HCT116 (cell line): ENCODE data around the gene MAP2K5.

Source experiments
- CTCF ChIP-seq, 3 experiments: fragments of 200-600 bp in 1 of 3; sonication (generic) in 1 of 3; IDR thresholded peaks in 2 of 3; conservative IDR thresholded peaks in 1 of 3; 2 replicates each; pipeline ENCODE4 v1.5.1; 2012 to 2017; ENCODE audit warnings: low read depth in 2 of 3, low read length in 2 of 3, antibody characterized with exemption in 1 of 3, borderline replicate concordance in 1 of 3, control low read depth in 1 of 3, mild to moderate bottlenecking in 1 of 3, mixed read lengths in 1 of 3, mixed run types in 1 of 3, moderate library complexity in 1 of 3; ENCODE audit not compliant: insufficient read depth in 1 of 3
- FOSL1 ChIP-seq: IDR thresholded peaks from 2 replicates; pipeline ENCODE4 v1.6.1; 2012; ENCODE audit warnings: low read depth
- MAX ChIP-seq: IDR thresholded peaks from 2 replicates; pipeline ENCODE4 v1.6.1; 2012
- POLR2AphosphoS5 ChIP-seq: IDR thresholded peaks from 2 replicates; pipeline ENCODE4 v1.6.1; 2011; ENCODE audit warnings: mild to moderate bottlenecking, low read depth, low read length, moderate library complexity

DNA sequence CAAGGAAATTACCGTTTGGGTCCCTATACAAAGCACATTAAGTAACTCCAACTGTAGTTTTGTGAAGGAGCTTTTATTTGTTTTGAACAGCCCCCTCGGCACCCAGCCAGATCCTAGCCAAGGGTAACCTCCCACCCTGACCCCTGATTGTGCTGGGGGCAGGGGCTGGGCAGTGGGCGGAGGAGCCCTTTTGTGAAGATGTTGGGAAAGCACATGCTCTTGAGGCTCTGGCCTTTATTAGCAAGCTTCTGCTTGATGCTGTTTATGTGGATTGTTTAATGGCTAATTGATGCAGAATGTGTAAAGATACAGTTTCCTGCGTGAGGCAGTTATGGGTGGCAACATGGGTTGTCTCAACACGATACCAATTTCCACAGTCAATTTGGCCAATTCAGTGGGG is 136.5 kb downstream of the MAP2K5 start:
- TF ChIP-seq POLR2AphosphoS5 (no peak), MAX (no peak), CTCF (IDR thresholded peaks at IDR 0.05 in 2 of 3, conservative IDR thresholded peaks at IDR 0.05 in 1 of 3; ENCODE audit: borderline replicate concordance in 1 of 3, insufficient read depth in 1 of 3, low read depth in 2 of 3, low read length in 2 of 3) (no peak), FOSL1 (no peak)
